ENCODE measurements around the gene IFT122.

IFT122 gene

DNA sequence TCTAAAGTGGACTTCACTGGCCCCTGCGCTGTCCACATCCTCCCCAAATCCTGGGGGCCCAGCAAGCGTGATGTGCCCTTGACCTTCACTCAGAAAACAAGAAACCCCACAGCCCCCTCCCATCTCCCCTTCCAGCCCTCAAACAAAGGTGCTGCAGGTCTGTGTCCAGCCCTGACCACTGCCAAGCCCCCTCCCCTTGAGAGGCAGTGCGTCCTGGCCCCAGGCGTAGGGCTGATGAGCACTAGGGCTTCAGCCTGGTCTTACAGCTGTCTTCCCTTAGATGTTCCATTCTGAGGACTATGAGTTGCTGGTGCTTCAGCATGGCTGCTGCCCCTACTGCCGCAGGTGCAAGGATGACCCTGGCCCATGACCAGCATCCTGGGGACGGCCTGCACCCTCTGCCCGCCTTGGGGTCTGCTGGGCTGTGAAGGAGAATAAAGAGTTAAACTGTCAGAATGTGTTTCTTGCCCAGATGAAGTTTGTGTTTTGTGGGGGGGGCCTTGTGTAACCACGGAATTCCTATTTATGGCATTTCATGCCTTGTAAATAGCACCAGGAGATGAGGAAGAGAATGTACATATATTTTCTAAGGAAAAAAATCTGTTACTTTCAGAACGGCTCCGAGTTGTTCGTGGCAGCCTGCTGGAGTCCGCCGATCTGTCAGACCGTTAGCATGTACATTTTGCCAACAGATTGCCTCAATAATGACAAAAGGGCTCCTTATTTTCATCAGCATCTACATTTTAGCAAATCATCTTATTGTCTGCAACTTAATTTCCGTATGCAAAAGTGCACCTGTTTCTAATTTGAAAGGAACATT lies 80.1 kb downstream of the IFT122 start:
- no peak for DNase-seq

- DNase-seq: no peak
Observed at GRCh38 chr3:129520960-129521359, 80.9 kb downstream of the IFT122 start.

DNA sequence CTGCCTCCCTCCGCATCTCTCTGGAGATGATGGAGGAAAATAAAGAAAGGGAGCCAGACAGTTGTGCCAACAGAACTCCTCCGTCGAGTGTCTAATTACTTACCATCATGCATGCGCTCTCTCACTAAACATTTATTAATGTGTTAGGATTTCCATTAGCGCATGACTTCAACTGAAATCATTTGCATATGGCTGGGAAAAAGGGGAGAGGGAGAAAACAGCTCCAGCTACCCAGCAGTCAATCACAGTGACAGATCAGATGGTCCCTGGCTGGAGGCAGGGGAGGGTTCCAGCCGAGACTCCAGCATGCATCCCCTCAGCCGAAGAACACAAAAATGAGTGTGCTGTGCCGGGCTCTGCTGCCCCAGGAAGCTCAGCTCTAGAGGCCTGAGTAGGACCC lies 81.6 kb downstream of the IFT122 start:
- no peak for DNase-seq

DNA sequence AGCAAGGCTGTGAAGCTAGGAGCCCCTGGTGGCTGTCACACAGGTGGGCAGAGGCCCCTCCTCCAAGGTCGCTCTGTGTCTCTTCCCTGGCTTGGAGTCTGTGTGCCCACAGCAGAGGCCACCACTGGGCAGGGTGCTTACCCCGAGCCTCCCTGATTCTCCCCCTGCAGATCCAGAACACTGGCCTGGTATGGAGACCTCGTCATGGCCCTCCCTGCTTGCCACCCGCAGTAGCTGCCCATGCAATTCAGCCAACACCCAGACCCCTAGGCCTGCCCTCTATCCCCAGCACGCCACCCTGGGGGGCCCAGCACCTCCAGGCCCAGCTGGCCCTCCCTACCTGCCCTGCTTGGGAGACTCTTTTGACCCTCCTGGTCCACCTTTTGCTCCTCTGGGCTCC lies 82.9 kb downstream of the IFT122 start:
- DNase-seq: no peak

- DNase-seq: no peak
Observed at GRCh38 chr3:129524081-129524480, 84.1 kb downstream of the IFT122 start.

- DNase-seq: no peak
Observed at GRCh38 chr3:129525341-129525968, 85.4 kb downstream of the IFT122 start.

- DNase-seq: no peak
Observed at GRCh38 chr3:129526121-129526900, 86.3 kb downstream of the IFT122 start.

- DNase-seq: no peak
Observed at GRCh38 chr3:129527262-129527661, 87.2 kb downstream of the IFT122 start.

DNA sequence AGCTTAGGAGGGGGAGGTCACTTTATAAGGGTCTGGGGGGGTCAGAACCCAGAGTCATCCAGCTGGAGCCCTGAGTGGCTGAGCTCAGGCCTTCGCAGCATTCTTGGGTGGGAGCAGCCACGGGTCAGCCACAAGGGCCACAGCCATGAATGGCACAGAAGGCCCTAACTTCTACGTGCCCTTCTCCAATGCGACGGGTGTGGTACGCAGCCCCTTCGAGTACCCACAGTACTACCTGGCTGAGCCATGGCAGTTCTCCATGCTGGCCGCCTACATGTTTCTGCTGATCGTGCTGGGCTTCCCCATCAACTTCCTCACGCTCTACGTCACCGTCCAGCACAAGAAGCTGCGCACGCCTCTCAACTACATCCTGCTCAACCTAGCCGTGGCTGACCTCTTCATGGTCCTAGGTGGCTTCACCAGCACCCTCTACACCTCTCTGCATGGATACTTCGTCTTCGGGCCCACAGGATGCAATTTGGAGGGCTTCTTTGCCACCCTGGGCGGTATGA lies 88.6 kb downstream of the IFT122 start, which contains the start of gene RHO:
TSS of gene RHO (plus strand) at position 51 of the 512 bp plus-strand sequence. CDS start at position 146, 95 bp downstream.
- DNase-seq: no peak

DNA sequence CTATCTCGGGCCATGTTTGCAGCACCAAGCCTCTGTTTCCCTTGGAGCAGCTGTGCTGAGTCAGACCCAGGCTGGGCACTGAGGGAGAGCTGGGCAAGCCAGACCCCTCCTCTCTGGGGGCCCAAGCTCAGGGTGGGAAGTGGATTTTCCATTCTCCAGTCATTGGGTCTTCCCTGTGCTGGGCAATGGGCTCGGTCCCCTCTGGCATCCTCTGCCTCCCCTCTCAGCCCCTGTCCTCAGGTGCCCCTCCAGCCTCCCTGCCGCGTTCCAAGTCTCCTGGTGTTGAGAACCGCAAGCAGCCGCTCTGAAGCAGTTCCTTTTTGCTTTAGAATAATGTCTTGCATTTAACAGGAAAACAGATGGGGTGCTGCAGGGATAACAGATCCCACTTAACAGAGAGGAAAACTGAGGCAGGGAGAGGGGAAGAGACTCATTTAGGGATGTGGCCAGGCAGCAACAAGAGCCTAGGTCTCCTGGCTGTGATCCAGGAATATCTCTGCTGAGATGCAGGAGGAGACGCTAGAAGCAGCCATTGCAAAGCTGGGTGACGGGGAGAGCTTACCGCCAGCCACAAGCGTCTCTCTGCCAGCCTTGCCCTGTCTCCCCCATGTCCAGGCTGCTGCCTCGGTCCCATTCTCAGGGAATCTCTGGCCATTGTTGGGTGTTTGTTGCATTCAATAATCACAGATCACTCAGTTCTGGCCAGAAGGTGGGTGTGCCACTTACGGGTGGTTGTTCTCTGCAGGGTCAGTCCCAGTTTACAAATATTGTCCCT lies 89.6 kb downstream of the IFT122 start:
- no peak for DNase-seq

GRCh38 chr3:129530251-129530791 lies 90.3 kb downstream of the IFT122 start:
- no peak for DNase-seq

DNA sequence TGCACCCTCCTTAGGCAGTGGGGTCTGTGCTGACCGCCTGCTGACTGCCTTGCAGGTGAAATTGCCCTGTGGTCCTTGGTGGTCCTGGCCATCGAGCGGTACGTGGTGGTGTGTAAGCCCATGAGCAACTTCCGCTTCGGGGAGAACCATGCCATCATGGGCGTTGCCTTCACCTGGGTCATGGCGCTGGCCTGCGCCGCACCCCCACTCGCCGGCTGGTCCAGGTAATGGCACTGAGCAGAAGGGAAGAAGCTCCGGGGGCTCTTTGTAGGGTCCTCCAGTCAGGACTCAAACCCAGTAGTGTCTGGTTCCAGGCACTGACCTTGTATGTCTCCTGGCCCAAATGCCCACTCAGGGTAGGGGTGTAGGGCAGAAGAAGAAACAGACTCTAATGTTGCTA lies 90.8 kb downstream of the IFT122 start:
- DNase-seq: no peak

- DNase-seq: no peak
Observed at GRCh38 chr3:129531699-129532098, 91.7 kb downstream of the IFT122 start.

- no peak for DNase-seq
Observed at GRCh38 chr3:129532261-129532660, 92.2 kb downstream of the IFT122 start.

DNA sequence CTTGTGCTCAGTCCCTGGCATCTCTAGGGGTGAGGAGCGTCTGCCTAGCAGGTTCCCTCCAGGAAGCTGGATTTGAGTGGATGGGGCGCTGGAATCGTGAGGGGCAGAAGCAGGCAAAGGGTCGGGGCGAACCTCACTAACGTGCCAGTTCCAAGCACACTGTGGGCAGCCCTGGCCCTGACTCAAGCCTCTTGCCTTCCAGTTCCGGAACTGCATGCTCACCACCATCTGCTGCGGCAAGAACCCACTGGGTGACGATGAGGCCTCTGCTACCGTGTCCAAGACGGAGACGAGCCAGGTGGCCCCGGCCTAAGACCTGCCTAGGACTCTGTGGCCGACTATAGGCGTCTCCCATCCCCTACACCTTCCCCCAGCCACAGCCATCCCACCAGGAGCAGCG lies 93.4 kb downstream of the IFT122 start:
- DNase-seq: no peak

GRCh38 chr3:129534428-129535027 lies 94.5 kb downstream of the IFT122 start:
- peak; percentile 12 for DNase-seq

GRCh38 chr3:129535075-129535474 lies 95.1 kb downstream of the IFT122 start:
- no peak for DNase-seq

DNA sequence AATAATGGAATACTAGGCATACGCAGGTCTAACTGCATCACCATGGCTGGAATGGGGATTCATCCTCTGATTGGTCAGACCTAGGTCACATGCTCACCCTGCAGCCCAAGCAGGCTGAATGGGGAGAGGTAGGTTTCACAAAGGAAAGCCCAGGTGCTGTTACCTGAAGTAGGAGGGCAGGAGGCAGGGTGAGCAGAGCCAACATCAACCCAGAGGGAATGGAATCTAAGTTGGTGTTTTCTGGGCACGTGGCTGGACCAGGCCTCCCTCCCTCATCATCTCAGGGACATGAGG lies 96.3 kb downstream of the IFT122 start:
- no peak for DNase-seq

GRCh38 chr3:129536804-129537203 lies 96.8 kb downstream of the IFT122 start:
- DNase-seq: no peak

GRCh38 chr3:129539206-129539605 lies 99.2 kb downstream of the IFT122 start:
- DNase-seq: no peak

GRCh38 chr3:129540776-129541516 lies 100.9 kb downstream of the IFT122 start:
- DNase-seq: no peak
